GM21381 (cell line): ENCODE data around the gene MAML1.
"Not testable (repeated sequence)": the region's sequence is repeated elsewhere in the genome, so short reads cannot be mapped to it uniquely, and the experiment has no call there.

ENCODE experiments used
- ATAC-seq: cut with Tn5 transposase; IDR thresholded peaks from one replicate; pipeline ENCODE4 v1.9.1; 2021; ENCODE audit warnings: mild to moderate bottlenecking, moderate library complexity; ENCODE audit not compliant: unreplicated experiment

MAML1 gene

DNA sequence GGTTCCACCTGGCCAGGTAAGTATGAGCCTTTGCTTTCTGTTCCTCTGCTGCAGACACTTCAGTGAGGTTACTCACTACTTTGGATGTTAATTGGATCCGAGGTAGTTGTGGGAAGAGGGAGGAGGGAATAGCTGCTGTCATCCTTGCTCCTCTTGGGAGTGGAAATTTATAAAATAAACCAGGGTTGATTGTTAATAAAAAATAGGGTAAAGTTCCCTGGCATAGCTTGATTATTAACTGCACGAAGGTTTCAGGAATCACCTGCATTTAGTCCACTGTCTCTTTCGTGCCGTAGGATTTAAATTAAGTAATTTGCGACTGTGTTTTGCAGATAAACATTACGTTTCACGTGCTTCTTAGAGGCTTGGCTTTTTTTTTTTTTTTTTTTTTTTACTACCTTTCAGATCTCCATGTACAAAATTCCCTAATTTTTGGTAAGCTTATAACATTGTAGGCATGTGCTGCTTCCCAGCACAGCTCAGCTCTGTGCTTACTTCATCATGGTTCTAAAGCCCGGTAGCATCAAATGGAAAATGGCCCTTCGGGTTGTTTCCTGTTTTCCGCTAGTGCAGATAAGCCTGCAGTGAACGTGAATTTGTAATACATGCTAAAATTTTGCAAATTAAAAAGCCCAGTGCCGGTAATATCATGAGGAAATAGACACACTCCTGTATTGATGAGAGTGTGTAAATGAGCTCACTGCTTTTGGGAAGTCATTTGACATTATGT is 34.3 kb downstream of the MAML1 start:
- ATAC-seq, result no peak

DNA sequence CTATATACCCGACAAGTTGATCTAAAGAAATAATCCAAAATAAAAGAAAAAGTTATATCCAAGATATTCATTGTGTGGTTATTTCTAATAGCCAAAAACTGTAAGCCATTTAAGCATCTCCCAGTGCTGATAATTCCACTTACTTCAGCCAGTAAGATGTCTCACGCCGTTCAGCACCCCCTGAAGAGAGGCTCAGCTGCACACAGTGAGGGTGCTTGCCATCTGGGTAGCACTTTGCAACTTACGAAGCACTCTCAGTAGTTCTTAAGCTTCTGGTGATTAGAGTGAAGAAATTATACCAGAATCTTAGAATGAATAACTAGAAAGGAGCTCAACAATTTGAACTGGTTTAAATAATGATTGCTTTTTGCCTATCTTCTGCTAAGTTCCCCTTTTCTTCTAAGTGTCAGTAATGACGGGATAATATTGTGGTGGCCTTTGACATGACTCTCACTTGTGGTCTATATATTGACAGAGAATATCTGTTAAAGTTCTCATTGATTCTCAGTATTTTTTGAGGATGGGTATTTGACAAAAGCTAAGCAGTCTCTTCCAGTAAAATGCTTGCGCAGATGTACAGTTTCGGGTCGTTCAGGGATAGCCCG is 35.0 kb downstream of the MAML1 start:
- ATAC-seq, result no peak

GRCh38 chr5:179768326-179769085 is 35.9 kb downstream of the MAML1 start:
- ATAC-seq, result no peak

- ATAC-seq, result no peak
Observed at GRCh38 chr5:179769271-179769670, 36.6 kb downstream of the MAML1 start.

DNA sequence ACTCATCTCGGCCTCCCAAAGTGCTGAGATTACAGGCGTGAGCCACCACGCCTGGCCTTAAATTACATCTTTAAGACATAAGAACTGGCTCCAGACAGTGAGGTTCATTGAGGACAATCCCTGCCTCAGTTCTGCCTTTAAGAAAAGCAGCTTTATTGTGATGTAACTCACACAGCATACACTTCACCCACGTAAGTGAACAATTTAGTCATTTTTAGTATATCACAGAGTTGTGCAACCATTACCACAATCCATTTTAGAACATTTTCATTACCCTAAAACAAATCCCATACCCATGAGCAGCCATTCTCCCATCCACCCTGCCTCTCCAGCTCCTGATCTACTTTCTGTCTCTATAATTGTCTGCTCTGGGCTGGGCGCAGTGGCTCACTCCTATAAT is 37.2 kb downstream of the MAML1 start:
- ATAC-seq, result no peak

DNA sequence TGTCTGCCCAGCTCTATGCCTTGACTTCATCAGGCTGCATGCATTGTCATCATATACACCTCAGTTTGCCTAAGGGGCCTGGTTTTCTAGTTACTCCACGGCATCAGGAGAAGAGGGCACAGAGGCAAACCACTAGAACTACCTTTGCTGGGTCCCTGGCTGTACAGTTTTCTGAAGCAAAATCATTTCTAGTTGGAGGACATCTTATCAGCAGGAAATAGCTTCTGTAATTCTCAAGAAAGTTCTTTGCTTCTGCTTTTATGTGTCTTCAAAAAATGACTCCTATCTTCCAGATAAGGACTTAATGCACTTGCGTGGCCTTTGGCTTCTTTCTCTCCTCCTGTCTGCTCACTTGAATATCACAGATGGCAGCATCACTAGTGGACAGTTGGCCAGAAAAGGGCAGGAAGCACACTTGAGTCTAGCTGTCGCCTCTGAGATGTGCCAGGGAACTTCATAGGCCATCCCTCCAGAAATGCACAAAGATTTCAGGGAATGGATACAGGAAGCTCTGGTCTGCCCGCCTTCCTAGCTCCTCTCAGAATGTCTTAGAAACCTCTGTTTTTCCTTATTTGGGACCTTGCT is 38.8 kb downstream of the MAML1 start:
- no peak for ATAC-seq

DNA sequence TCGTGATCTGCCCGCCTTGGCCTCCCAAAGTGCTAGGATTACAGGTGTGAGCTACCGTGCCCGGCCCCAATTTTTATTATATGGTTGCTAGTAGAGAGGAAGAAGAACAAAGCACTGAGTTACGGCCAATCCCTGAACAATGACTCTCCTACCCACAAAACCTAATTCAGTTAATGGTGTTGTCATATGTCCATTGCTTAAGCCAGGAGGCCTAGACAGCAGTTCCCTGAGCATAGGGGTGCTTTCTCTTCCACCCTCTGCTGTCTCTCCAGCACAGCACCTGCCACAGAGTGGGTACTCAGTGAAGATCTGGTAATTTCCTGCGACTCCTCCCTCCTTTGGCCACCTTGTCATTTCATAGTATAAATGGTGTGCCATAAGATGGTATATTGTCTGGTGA is 39.7 kb downstream of the MAML1 start:
- ATAC-seq, result no peak

- no peak for ATAC-seq
Observed at GRCh38 chr5:179773686-179774040, 41.0 kb downstream of the MAML1 start.

DNA sequence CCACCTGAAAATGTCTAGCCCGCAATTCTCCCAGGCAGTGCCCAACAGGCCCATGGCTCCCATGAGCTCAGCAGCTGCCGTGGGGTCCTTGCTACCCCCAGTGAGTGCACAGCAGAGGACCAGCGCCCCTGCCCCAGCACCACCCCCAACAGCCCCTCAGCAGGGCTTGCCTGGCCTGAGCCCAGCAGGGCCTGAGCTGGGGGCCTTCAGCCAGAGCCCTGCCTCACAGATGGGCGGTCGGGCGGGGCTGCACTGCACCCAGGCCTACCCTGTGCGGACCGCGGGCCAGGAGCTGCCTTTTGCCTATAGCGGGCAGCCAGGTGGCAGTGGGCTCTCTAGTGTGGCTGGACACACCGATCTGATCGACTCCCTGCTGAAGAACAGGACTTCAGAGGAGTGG is 41.8 kb downstream of the MAML1 start:
- no peak for ATAC-seq

DNA sequence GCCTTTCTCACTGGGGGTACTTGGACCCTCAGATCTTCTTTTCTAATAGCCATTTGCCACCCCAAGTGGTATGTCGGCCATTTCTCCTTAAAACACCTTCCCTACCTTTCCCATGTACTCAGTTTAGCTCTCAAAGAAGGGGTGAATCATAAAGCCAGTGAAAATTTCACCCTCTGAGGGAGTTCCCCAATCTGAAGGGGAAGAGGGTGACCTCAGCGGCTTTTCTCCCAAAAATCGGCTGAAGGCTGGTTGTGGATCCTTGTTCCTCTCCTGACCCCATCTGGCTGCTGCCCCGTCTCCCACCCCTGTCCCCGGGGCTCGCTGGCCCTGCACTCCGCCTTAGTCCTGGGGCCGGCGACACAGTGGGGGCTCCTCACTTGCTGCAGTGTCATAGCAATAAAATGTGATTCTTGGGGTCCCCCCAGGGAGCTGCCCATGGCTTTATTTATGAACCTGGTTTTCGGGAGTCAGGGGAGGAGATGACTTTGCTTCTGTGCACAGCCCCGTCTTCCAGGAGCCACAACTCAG is 43.9 kb downstream of the MAML1 start:
- no peak for ATAC-seq

DNA sequence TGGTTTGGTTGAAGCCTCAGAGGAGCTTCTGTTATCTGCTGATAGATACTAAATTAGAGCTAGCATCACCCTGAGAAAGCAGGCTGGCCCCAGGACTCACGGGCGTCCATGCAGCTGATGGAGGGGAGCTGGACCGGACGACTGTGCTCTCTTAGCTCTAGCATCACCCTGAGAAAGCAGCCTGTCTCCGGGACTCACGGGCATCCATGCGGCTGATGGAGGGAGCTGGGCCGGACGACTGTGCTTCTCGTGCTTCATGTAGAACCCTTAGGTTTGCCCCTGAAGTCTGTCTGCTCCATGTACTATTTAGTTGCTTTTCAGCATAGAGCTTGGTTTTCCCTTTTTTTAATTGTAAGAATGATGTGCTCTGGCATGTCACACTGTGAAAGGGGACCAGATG is 44.8 kb downstream of the MAML1 start:
- ATAC-seq, result no peak

- no peak for ATAC-seq
Observed at GRCh38 chr5:179777909-179778308, 45.3 kb downstream of the MAML1 start.

DNA sequence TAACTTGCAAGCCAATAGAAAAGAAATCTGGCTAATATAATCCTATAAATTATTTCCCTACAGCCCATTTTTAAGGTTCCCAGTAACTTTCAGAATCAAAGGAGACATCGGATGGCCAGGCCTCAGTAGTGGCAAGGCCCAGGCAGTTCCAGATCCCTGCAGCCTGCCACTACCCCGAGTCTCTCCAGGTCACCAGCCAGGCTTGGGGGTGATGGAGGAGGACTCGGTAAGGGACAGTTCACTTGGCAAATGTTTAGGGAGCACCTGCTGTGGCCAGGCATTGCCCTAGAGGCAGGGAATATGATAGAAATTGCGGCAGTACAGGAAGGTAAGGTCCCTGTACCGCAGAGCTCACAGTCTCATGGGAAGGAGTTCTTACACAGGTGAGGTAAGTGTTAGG is 46.0 kb downstream of the MAML1 start:
- ATAC-seq, result no peak

DNA sequence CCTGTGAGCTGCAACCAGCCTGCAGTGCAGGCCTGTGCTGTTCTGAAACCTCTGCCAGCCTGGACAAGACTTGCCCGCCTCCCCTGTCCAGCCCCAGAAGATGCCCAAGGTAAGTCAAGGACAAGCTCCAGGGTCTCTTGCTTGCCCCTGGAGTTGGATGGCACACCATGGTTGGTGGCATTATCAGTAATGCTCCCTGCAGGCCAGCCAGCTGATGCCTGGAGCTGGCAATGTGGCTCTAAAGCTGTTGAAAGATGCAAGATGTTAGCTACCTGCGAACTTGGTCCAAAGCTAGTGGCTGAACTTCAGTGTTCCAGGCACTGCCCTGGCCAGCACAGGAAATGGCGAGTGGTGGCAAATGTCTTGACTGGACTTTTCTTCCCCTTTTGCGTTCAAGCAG is 47.2 kb downstream of the MAML1 start:
- ATAC-seq, result no peak

- no peak for ATAC-seq
Observed at GRCh38 chr5:179780362-179780761, 47.7 kb downstream of the MAML1 start.

- no peak for ATAC-seq
Observed at GRCh38 chr5:179781846-179782245, 49.2 kb downstream of the MAML1 start.

DNA sequence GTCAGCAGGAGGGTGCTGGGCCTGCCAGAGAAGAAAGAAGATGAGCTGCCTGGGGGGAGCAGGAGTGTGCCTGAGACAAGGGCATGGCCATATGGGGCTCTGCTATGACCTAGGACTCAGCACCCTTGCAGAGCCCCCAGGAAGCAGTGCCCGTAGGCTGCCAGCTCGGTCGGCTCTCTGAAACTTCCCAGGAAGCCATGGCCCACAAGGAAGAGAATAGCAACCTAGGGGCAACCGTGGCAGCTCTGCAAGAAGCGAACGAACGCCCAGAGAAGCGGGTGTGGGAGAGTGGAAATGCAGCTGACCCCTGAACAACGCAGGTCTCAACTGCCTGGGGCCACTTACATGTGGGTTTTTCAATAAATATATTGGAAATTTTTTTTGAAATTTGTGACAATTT is 50.5 kb downstream of the MAML1 start:
- ATAC-seq, result no peak

DNA sequence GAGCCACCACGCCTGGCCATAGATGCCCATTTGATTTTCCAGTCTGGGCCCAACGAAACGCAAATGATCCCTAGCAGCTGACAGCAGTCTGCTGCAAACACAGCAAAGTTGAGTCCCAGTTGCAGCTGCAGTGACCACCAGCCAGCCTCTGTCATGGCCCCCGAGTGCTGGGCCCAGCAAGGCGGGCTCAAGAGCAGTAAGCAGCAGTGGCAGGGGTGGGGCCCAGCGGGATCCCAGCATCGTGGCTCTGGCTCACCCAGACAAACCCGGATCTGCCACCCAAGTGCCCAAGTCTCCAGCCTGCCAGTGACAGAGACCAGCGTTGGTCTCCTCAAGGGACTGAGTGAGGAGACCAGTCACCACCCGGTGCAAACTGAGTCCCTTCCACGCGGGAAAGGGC is 54.2 kb downstream of the MAML1 start:
- ATAC-seq, result no peak

DNA sequence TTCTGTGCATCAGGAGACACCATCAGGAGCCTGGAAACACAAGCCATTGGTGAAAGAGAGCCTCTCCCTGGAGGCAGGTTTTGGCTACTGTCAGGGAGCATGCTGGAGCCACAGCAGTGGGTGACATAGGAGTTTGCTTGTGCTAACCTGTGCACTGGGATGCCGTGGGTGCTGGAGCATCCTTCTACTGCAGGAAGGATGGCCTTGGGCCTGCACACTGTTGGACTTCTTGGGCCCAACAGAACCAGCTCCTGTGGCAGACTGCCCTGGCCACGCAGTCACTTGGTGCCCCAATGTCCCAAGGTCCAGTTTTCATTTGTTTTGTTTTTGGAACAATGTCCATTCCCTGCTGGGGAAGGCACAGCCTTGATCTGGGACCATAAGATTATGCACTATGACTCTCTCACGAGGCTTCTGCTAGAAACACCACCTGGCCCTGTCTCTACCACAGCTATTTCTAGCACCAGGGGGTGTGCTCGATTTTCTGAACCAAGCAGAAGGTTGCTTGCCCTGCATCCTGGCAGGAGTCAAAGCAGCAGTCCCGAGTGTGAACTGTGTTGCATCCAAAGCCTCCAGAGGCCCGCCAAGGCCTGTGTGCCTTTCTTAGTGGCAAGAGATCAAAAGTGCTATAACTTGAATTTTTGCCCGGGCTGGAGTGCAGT is 55.7 kb downstream of the MAML1 start:
- no peak for ATAC-seq

DNA sequence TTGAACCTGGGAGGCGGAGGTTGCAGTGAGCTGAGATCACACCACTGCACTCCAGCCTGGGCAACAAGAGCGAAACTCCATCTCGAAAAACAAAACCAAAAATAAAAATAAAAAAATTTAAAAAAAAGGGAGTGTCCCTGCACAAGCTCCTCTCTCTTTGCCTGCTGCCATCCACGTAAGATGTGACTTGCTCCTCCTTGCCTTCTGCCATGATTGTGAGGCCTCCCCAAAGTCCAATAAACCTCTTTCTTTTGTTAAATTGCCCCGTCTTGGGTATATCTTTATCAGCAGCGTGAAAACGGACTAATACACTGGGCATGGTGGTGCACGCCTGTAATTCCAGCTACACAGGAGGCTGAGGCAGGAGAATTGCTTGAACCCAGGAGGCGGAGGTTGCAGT is 56.7 kb downstream of the MAML1 start:
- ATAC-seq, result not testable (repeated sequence)
